Gastrocnemius medialis (tissue), 4 donors: Measurements from ENCODE around the gene SKAP2.

ENCODE experiments used
- CTCF ChIP-seq, 5 experiments: fragments of 450-650 bp in 3 of 5; fragments of 200-600 bp in 2 of 5; sonication (generic) in 2 of 5; IDR thresholded peaks in 4 of 5; conservative IDR thresholded peaks in 1 of 5; 1 replicate in 4 of 5; 2 replicates in 1 of 5; pipeline ENCODE4 v1.5.1; 2016 to 2019; ENCODE audit warnings: antibody characterized with exemption in 5 of 5, mild to moderate bottlenecking in 3 of 5, moderate library complexity in 3 of 5
- POLR2A ChIP-seq, 2 donors: fragments of 450-650 bp; IDR thresholded peaks; one replicate each; pipeline ENCODE4 v1.6.1; 2017; ENCODE audit warnings: antibody characterized with exemption in 2 of 2, mild to moderate bottlenecking in 2 of 2, moderate library complexity in 2 of 2

- no peak for TF ChIP-seq CTCF (IDR thresholded peaks at IDR 0.05 in 4 of 5, conservative IDR thresholded peaks at IDR 0.05 in 1 of 5)
- no peak for TF ChIP-seq POLR2A (IDR thresholded peaks at IDR 0.05)
Measured at GRCh38 chr7:26627221-26627620, 237.2 kb downstream of the SKAP2 start.
